SU-DHL-6 (cell line): ENCODE results near the gene GPR152.
"Not testable (repeated sequence)": the region's sequence is repeated elsewhere in the genome, so short reads cannot be mapped to it uniquely, and the experiment has no call there.

Source experiments
- H2AFZ ChIP-seq: fragments of 200-600 bp; sonication (generic); 2 replicates; pipeline ENCODE4 v1.6.1; 2014; ENCODE audit warnings: low read depth, mild to moderate bottlenecking, moderate library complexity, mixed read lengths, antibody characterized with exemption, low read length; ENCODE audit not compliant: severe bottlenecking
- H3F3A ChIP-seq: fragments of 200-600 bp; shearing (Covaris generic); 2 replicates; pipeline ENCODE4 v1.6.0; 2016; ENCODE audit warnings: antibody characterized with exemption, mild to moderate bottlenecking; ENCODE audit not compliant: insufficient read depth
- H3K27ac ChIP-seq: fragments of 200-600 bp; sonication (generic); 2 replicates; pipeline ENCODE4 v1.5.1; 2016; ENCODE audit warnings: low read depth, mild to moderate bottlenecking, low read length, moderate library complexity, mixed read lengths
- H3K27me3 ChIP-seq: fragments of 200-600 bp; sonication (generic), shearing (Covaris generic); 2 replicates; pipeline ENCODE4 v1.6.0; 2014; ENCODE audit warnings: mild to moderate bottlenecking, low read length
- H3K36me3 ChIP-seq: fragments of 200-600 bp; sonication (generic); 2 replicates; pipeline ENCODE4 v1.6.1; 2014; ENCODE audit warnings: mild to moderate bottlenecking, low read length, mixed read lengths
- H3K4me2 ChIP-seq: fragments of 300-600, 200-600 bp; shearing (Covaris generic), sonication (generic); 2 replicates; pipeline ENCODE4 v1.6.0; 2014; ENCODE audit warnings: low read length, low read depth, mild to moderate bottlenecking; ENCODE audit not compliant: poor library complexity, severe bottlenecking
- H3K4me3 ChIP-seq: fragments of 200-600 bp; sonication (generic); 2 replicates; pipeline ENCODE4 v1.5.1; 2014; ENCODE audit warnings: antibody characterized with exemption, low read length, mild to moderate bottlenecking, mixed read lengths; ENCODE audit not compliant: insufficient read depth, poor library complexity, severe bottlenecking
- H3K79me2 ChIP-seq: fragments of 200-600 bp; sonication (generic); 2 replicates; pipeline ENCODE4 v1.6.1; 2014; ENCODE audit warnings: mild to moderate bottlenecking, low read length, moderate library complexity; ENCODE audit not compliant: insufficient read depth
- H3K9ac ChIP-seq: fragments of 200-600 bp; sonication (generic); 2 replicates; pipeline ENCODE4 v1.7.0; 2014; ENCODE audit warnings: mild to moderate bottlenecking, low read length
- H3K9me2 ChIP-seq: fragments of 200-600 bp; sonication (generic); replicated peaks from 2 replicates; pipeline ENCODE4 v1.6.1; 2014; ENCODE audit warnings: low read length; ENCODE audit not compliant: insufficient read depth
- H3K9me3 ChIP-seq: fragments of 200-600 bp; sonication (generic); 2 replicates; pipeline ENCODE4 v1.6.1; 2014; ENCODE audit warnings: low read length, mixed read lengths; ENCODE audit not compliant: insufficient read depth
- H4K20me1 ChIP-seq: fragments of 200-600 bp; sonication (generic); 2 replicates; pipeline ENCODE4 v1.6.1; 2014; ENCODE audit warnings: low read depth, mild to moderate bottlenecking, antibody characterized with exemption, low read length, moderate library complexity, mixed read lengths
- CTCF ChIP-seq: fragments of 200-600 bp; sonication (generic); IDR thresholded peaks from one replicate; pipeline ENCODE4 v1.5.1; 2017; ENCODE audit warnings: antibody characterized with exemption, mild to moderate bottlenecking, low read length, moderate library complexity; ENCODE audit not compliant: insufficient read depth, poor library complexity, severe bottlenecking
- EZH2phosphoT487 ChIP-seq: fragments of 200-600 bp; sonication (generic), shearing (Covaris generic); conservative IDR thresholded peaks from 2 replicates; pipeline ENCODE4 v1.6.1; 2018; ENCODE audit warnings: mild to moderate bottlenecking, antibody characterized with exemption, low read length, moderate library complexity, mixed read lengths

The GPR152 gene

GRCh38 chr11:67404515-67405195, 47.9 kb downstream of the GPR152 start:
- Histone ChIP-seq H3K27me3 (no peaks in the 10 kb centered on the region), H3K27ac (peak overlapping the region; percentile 87), H3K36me3 (no peaks in the 10 kb centered on the region), H2AFZ (no peak overlapping the region), H3K4me2 (peak overlapping the region; percentile 83), H3K4me3 (peak overlapping the region; percentile 63), H3K9me3 (no peaks in the 10 kb centered on the region), H3K9me2 (no peaks in the 10 kb centered on the region), H3K9ac (peak overlapping the region; percentile 79), H3K79me2 (peaks cover 15% of the 10 kb centered on the region), H3F3A (peaks cover 53% of the 10 kb centered on the region), H4K20me1 (no peaks in the 10 kb centered on the region)
- TF ChIP-seq EZH2phosphoT487 (no peak), CTCF (no peak)

- Histone ChIP-seq H3F3A (peaks cover 38% of the 10 kb centered on the region), H3K27ac (peak overlapping the region; percentile 87), H3K4me3 (peak overlapping the region; percentile 63), H3K79me2 (peaks cover 15% of the 10 kb centered on the region), H3K4me2 (peak overlapping the region; percentile 83), H3K9ac (peak overlapping the region; percentile 79)
- not testable (repeated sequence) for H2AFZ ChIP-seq, H4K20me1 ChIP-seq, H3K36me3 ChIP-seq, H3K9me2 ChIP-seq, H3K9me3 ChIP-seq, H3K27me3 ChIP-seq
Observed at GRCh38 chr11:67403085-67403484, 49.4 kb downstream of the GPR152 start.

- H4K20me1 ChIP-seq, H2AFZ ChIP-seq: not testable (repeated sequence)
Observed at GRCh38 chr11:67402192-67402839, 50.2 kb downstream of the GPR152 start.

GRCh38 chr11:67401495-67402191, 50.9 kb downstream of the GPR152 start, which contains the start of gene PPP1CA:
TSS of gene PPP1CA (minus strand) at chr11:67401858. CDS start at chr11:67401782, 76 bp downstream.
- Histone ChIP-seq H3K36me3 (no peaks in the 10 kb centered on the region), H3K27ac (peak within 1 kb of the TSS; percentile 87), H4K20me1 (no peaks in the 10 kb centered on the region), H3K4me3 (peak within 1 kb of the TSS; percentile 88), H3K9ac (peak within 1 kb of the TSS; percentile 99), H3K4me2 (peak within 1 kb of the TSS; percentile 86), H3K9me3 (no peaks in the 10 kb centered on the region), H3F3A (peaks cover 25% of the 10 kb centered on the region), H2AFZ (no peak within 1 kb of the TSS), H3K79me2 (peaks cover 15% of the 10 kb centered on the region), H3K9me2 (no peaks in the 10 kb centered on the region), H3K27me3 (no peaks in the 10 kb centered on the region)
- TF ChIP-seq CTCF = no peak
- no peak for TF ChIP-seq EZH2phosphoT487

More at GRCh38 chr11:67402192-67402839, 50.2 kb downstream of the GPR152 start:
- not testable (repeated sequence) for H3K9me2 ChIP-seq, H3K27me3 ChIP-seq, H3K9me3 ChIP-seq, H3K36me3 ChIP-seq
- Histone ChIP-seq H3F3A (peaks cover 31% of the 10 kb centered on the region), H3K4me2 (peak overlapping the region; percentile 83), H3K9ac (peak overlapping the region; percentile 79), H3K79me2 (peaks cover 15% of the 10 kb centered on the region), H3K4me3 (peak overlapping the region; percentile 48), H3K27ac (peak overlapping the region; percentile 87)
